Activated CD4-positive, alpha-beta memory T cell treated with anti-CD3 and anti-CD28 coated beads for 36 hours (primary cell): ENCODE results near the gene GGT5. TPM values are rescaled to one million over a fixed set of nuclear protein-coding genes. Genes with fewer than 3 reads are reported as not detected.
A peak's percentile ranks its signal among the peaks of the same experiment; 100 is the strongest.
"Not testable (repeated sequence)": the region's sequence is repeated elsewhere in the genome, so short reads cannot be mapped to it uniquely, and the experiment has no call there.

Experiments used
- CTCF ChIA-PET: fragments of 350-600 bp; sonication (Branson Sonifier 250); formaldehyde crosslinking; loops from one replicate; lab custom pipeline; 2021; ENCODE audit warnings: antibody characterized with exemption, inconsistent platforms; lab: Charles Lee
- POLR2A ChIA-PET: fragments of 350-600 bp; sonication (Branson Sonifier 250); formaldehyde crosslinking; loops from one replicate; lab custom pipeline; 2021; ENCODE audit warnings: antibody characterized with exemption; lab: Charles Lee
- DNase-seq: peaks from one replicate; pipeline ENCODE4 v3.0.0-alpha.2; 2020
- H3K27ac Mint-ChIP-seq: one replicate; pipeline ENCODE4 v1.8.0; 2021; ENCODE audit warnings: mixed read lengths
- H3K27me3 Mint-ChIP-seq: one replicate; pipeline ENCODE4 v1.8.0; 2021; ENCODE audit warnings: mixed read lengths
- H3K36me3 Mint-ChIP-seq: one replicate; pipeline ENCODE4 v1.8.0; 2021; ENCODE audit warnings: mixed read lengths
- H3K4me1 Mint-ChIP-seq: one replicate; pipeline ENCODE4 v1.8.0; 2021; ENCODE audit warnings: low read depth, mixed read lengths
- H3K4me3 Mint-ChIP-seq: one replicate; pipeline ENCODE4 v1.8.0; 2021; ENCODE audit warnings: mild to moderate bottlenecking, mixed read lengths
- H3K9me3 Mint-ChIP-seq: one replicate; pipeline ENCODE4 v1.8.0; 2021; ENCODE audit warnings: mixed read lengths
- intact Hi-C: fragments of 100-400 bp; cut with micrococcal nuclease; formaldehyde crosslinking; loops from one replicate; pipeline ENCODE4 v1.15.1; 2023
- total RNA-seq, 2 experiments: library from RNA; stranded (reverse); gene quantifications; one replicate each; pipeline ENCODE4 v1.2.3, GENCODE V29; 2021

Gene GGT5
- total RNA-seq, 2 experiments from 2014 or later = not detected

DNA sequence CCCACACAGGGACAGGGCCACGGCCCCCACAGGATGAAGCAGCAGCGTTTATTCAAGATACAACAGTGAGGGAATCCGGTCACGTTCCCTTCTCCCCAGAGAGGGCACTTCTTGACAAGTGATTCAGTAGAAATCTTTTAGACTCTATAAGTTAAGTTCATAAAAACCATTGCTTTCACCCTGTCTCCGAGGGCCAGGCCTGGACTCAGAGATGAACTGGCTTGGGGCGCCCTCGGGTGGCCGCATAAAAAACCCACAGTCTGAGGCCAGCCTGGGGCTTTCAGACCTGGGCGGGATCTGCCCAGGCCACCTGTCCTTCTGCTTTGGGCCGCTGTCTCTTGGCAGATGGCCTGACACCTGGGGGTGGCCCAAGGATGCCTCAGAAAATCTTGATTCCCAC is 14.6 kb upstream of the GGT5 start:
- H3K36me3 Mint-ChIP-seq, intact Hi-C loops, POLR2A ChIA-PET, CTCF ChIA-PET, H3K4me3 Mint-ChIP-seq, H3K9me3 Mint-ChIP-seq, H3K4me1 Mint-ChIP-seq, H3K27me3 Mint-ChIP-seq: not testable (repeated sequence)
- peak; percentile 82 for DNase-seq
- peak overlapping the region; percentile 28 for H3K27ac Mint-ChIP-seq

DNA sequence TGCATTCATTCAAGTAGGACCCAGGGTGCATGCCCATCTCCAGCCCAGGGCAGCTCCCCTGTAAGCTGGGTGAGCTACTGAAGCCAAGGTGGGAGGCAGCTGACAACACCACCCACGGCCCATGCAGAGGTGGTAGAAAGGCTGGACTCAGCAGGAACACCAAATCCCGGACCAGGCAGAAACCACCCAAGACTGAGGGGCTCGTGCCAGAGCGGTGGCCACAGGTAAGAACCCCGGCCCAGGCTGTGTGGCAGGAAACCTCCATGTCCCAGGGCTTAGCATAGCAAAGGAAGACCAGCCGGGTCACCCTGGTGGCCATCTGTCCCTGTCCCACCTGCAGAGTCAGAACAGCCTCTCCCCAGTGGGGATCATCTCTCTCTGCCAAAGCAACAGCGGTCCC is 11.9 kb upstream of the GGT5 start:
- POLR2A ChIA-PET, H3K27me3 Mint-ChIP-seq, H3K36me3 Mint-ChIP-seq, H3K4me3 Mint-ChIP-seq, H3K27ac Mint-ChIP-seq, H3K4me1 Mint-ChIP-seq, CTCF ChIA-PET, intact Hi-C loops, H3K9me3 Mint-ChIP-seq, DNase-seq: not testable (repeated sequence)

DNA sequence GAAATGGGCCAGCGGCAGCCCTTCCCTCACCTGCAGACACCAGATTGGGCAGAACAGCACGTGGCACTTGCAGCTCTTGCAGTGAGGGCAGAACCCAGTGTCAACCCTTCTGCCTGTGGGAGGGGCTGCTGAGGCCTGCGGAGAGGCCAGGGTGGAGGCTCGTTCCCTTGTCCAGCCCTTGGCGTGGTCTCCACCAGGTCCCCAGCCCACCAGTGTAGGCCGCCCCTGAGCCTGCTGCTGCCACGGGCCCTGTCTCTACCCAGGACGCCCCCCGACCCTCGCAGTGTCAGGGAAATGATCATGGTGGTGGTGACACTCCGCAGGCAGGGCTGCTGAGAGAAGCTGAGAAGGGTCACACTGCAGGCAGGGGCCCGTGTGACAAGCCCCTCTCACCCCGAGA is 11.3 kb upstream of the GGT5 start:
- H3K36me3 Mint-ChIP-seq, H3K4me1 Mint-ChIP-seq, DNase-seq, H3K27ac Mint-ChIP-seq, H3K9me3 Mint-ChIP-seq, intact Hi-C loops, CTCF ChIA-PET, H3K27me3 Mint-ChIP-seq, POLR2A ChIA-PET, H3K4me3 Mint-ChIP-seq: not testable (repeated sequence)

DNA sequence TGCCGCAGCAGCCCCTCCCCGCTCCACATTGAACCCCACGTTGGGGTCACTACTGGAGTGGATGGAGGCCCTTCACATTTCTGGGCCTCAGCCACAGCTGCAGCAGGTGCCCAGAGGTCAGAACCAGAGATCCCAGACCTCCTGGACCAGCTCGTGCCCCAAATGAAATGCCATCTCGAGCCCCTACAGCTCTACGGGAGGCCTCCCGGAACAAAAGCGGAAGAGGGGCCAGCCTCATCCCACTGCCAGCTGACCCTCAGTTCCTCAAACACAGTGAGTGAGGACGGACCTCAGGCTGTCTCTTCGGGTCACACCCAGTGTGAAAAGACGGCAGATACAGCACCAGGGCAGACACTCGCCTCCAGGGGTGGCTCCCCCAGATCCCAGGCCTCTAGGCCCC is 8.2 kb upstream of the GGT5 start:
- CTCF ChIA-PET, POLR2A ChIA-PET, H3K4me1 Mint-ChIP-seq, H3K27me3 Mint-ChIP-seq, H3K36me3 Mint-ChIP-seq, H3K9me3 Mint-ChIP-seq, H3K27ac Mint-ChIP-seq, H3K4me3 Mint-ChIP-seq, DNase-seq, intact Hi-C loops: not testable (repeated sequence)

DNA sequence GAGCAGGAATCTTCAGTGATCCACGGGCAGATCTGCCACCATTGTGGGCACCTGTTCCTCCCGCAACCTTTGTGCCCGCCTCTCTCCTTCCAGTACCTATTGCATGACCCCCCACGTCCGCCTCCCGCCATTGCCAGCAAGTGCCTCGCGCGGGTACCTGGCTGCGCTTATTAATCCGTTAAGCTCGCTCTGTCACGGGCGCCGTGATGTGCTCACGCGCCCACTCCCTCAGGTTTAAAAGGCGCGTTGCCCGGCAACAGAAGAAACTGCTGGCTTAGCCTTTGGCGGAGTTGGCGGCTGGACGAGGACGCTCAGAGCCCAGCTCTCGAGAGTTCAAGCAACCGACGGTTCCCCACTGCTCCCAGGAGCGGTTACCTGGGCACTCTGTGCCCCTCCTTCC is 6.4 kb upstream of the GGT5 start:
- H3K4me3 Mint-ChIP-seq, H3K27ac Mint-ChIP-seq, DNase-seq, H3K27me3 Mint-ChIP-seq, H3K36me3 Mint-ChIP-seq, H3K4me1 Mint-ChIP-seq, POLR2A ChIA-PET, H3K9me3 Mint-ChIP-seq, intact Hi-C loops, CTCF ChIA-PET: not testable (repeated sequence)

DNA sequence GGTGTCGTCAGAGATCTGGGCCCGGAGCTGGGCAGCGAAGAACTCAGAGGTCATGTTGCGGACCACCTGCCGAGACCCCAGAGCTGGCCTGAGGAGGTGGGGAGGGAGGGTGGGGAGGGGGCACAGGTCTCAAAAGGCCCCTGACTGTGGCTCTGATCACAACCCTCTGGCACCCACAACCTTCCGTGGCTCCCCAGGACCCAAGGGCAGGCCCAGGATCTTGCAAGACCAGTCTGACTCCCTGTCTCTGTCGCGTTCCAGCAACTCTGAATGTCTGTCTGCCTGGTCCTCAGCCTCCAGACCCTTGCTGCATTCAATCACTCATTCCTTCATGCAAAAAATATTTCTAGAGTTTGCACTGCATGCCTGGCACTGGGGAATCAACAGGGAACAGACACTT is 4.5 kb upstream of the GGT5 start:
- DNase-seq, CTCF ChIA-PET, H3K4me1 Mint-ChIP-seq, H3K9me3 Mint-ChIP-seq, intact Hi-C loops, H3K27me3 Mint-ChIP-seq, H3K4me3 Mint-ChIP-seq, POLR2A ChIA-PET, H3K36me3 Mint-ChIP-seq, H3K27ac Mint-ChIP-seq: not testable (repeated sequence)

DNA sequence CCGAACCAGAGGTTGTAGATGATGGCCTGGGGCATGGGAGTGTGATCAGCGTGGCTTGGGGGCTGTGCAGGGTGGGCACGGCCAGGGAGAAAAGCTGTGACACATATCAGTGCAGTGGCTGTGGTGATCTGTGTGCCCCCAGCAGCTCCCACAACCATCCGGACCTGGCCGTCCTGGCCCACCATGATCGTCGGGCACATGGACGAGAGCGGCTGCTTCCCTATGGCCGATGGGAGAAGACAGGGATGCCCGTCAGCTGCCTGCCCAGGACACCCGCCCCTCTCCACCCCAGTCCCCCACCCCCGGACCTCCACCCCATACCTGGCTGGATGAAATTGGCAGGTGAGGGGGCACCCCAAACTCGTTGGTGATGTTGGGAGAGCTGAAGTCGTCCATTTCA is 3.7 kb upstream of the GGT5 start:
- CTCF ChIA-PET, DNase-seq, POLR2A ChIA-PET, intact Hi-C loops, H3K27ac Mint-ChIP-seq, H3K36me3 Mint-ChIP-seq, H3K9me3 Mint-ChIP-seq, H3K27me3 Mint-ChIP-seq, H3K4me3 Mint-ChIP-seq, H3K4me1 Mint-ChIP-seq: not testable (repeated sequence)

DNA sequence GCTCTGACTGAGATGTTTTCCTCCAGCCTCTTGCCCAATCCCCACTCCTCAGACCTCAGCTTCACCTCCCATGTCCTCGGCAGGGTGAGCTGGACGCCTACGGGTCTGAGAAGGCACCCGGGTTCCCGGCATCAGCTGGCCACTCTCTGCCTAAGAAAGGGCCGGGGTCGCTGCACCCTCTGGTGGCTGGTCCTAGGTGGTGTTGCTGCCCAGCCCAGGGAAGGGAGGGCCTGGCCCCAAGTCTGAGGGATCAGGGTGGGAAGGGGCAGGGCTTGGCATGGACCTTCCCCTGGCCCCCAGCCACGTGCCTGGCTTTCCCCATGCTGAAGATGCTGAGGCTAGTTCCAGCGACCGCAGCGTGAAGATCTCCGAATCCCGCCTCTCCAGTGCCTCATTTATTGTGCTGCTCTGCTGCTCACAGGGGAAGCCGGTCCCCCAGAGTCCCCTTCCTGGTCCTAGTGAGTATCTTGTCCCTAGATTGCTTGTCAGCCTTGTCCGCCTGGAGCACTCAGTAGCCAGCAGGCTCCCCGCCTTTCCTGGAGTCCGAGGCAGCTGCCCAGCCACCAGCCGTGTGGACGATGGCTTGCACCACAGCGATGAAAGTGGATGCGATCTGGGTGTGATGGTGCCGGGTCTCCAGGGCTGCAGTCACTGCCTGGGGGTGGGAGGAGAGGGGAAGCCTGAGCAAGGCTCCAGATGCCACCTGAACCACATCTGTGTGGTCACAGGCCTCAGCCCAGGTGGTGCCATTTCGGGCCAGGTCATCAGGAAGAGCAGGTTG is 2.9 kb upstream of the GGT5 start:
- H3K4me3 Mint-ChIP-seq = no peak overlapping the region
- intact Hi-C loops = no loop called here
- H3K36me3 Mint-ChIP-seq = no peaks in the 10 kb centered on the region
- no peak overlapping the region for H3K27ac Mint-ChIP-seq
- POLR2A ChIA-PET = no interaction called here
- CTCF ChIA-PET = interaction anchor here (0.6 to 1.1 kb wide), 8 partner anchors 28 to 292 kb away, joined by 3 to 4 read pairs (median 3); no protein-coding TSS in a partner anchor
- no peaks in the 10 kb centered on the region for H3K9me3 Mint-ChIP-seq
- no peaks in the 10 kb centered on the region for H3K27me3 Mint-ChIP-seq
- H3K4me1 Mint-ChIP-seq = peaks cover 14% of the 10 kb centered on the region
- peak; percentile 70 for DNase-seq

DNA sequence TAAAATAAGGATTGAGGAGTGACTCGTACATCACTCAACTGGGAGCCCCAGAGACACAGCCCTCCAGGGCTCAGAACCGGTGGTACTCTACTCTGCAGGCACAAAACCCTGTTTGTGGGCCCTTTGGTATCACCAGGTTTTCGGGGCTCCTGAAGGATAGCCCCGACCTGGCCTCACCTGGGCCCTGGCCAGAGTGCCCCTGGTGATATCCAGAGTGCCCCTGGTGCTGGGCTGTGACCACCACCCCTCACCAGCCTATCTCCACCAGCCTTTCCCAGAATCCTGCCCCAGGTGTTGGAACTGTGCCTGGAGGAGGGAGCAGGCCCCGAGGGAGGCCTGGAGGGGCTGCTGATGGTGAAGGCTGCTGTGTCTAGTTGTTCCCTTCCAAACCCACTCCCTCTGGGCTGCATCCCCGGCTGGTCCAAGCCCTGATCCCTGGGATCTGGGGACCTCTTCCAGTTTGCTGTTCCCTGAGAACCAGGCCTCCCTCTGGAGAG is 2.2 kb upstream of the GGT5 start:
- H3K27me3 Mint-ChIP-seq = no peaks in the 10 kb centered on the region

DNA sequence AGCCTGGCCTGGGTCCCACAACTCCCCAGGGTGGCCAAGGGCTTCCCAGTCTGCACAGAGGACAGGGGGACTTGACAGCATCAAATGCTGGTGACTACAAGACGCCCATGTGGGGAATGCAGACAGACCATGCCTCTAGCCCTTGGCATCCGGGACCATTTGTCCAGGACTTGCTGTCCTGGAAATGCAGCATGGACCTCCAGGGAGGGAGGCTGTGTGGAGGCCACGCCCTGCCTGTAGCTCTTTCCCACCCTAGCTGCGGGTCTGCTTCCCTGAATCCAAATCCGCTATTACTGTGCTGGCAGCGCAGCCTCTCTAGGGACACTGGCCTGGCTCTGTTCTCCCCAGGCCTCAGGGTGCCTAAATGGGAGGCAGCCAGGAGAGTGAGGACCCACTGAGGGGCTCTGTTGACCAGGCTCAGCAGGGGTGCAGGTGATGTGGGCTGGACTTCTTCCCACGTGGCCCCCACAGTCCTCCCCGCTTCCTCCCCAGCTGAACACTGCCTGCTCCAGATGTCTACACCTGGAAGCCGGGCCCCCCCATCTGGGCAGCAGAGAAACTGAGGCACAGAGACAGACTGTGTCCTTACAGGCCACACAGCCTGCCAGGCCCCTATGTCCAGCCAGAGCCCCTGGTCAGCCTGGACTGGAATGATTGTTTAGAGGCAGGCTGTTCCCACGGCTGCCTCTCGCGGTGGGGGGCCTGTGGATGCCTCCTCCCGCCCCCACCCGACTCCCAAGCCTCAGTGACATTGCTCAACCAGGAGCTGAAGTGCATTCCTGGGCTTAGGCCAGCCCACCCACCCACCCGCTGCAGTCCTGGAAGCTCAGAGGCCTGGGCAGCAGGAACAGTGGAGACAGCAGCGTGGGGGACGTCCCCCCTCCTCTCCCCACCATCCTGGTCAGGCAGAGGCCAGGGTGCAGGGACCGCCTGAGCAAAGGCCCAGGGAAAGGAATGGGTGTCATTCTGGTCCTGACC is 991 bp upstream of the GGT5 start:
- H3K4me3 Mint-ChIP-seq, intact Hi-C loops, H3K27me3 Mint-ChIP-seq, POLR2A ChIA-PET, H3K9me3 Mint-ChIP-seq, H3K27ac Mint-ChIP-seq, H3K36me3 Mint-ChIP-seq, DNase-seq: not testable (repeated sequence)
- H3K4me1 Mint-ChIP-seq = peaks cover 29% of the 10 kb centered on the region
- CTCF ChIA-PET = interaction anchor here (1.3 kb wide), 1 partner anchor 56 kb away, joined by 3 read pairs; no protein-coding TSS in a partner anchor

More for the DNA sequence above, 2.2 kb upstream of the GGT5 start:
- Mint-ChIP-seq H3K4me1 (peaks cover 21% of the 10 kb centered on the region), H3K9me3 (no peaks in the 10 kb centered on the region), H3K36me3 (no peaks in the 10 kb centered on the region), H3K4me3 (no peak overlapping the region), H3K27ac (no peak overlapping the region)
- no peak for DNase-seq
- intact Hi-C loops = no loop called here
- POLR2A ChIA-PET = no interaction called here
- CTCF ChIA-PET = interaction anchor here (0.6 to 1.1 kb wide), 7 partner anchors 28 to 95 kb away, joined by 3 to 4 read pairs (median 3); no protein-coding TSS in a partner anchor

DNA sequence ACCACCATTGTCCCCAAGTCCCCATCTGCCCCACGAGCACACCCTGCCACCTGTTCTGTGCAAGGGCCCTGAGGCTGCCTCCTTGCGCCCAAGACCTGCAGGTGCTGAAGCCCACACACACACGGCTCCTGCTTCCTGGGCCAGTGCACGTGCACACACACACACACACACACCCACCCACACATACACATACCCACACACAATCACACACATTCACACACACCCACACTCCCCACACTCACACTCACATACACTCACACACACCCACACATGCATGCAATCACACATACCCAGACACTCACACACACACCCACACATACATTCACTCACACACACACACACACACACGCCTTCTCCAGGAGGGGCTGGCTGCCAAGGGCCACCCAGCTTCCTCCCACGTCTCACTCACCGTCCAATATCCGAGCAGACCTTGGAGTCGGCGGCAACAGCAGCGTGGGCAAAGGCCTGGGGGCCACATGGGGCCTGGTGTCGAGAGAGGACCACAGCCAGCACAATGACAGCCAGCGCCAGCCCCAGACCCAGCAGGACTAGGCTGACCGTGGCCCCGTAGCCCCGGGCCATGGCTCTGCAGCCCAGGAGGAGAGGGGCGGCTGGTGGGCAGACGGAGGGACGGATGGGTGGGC is 616 bp downstream of the GGT5 start:
- no peak overlapping the region for H3K4me3 Mint-ChIP-seq

DNA sequence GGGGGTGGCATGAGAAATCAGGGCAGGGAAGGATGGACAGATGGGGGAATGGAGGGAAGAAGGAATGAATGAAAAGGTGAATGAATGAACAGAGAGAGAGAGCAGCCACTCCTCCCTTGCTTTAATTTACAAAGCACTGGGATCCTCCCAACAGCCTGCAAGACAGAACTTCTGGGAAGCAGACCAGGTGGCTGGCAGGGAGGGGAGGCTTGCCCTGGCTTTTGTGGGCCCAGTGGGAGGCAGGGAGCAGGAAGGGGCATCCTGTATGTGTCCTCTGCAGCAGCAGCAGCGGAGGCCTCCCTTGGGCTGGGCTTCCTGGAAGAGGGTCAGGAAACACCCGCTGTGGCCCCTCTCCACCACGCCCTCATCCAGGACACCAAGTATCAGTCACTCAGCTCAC is 1.5 kb downstream of the GGT5 start:
- H3K27me3 Mint-ChIP-seq, intact Hi-C loops: not testable (repeated sequence)
- CTCF ChIA-PET = interaction anchor here (1.1 to 1.5 kb wide), 2 partner anchors 12 to 156 kb away, joined by 3 to 8 read pairs; no protein-coding TSS in a partner anchor

More for the DNA sequence above, 616 bp downstream of the GGT5 start:
- Mint-ChIP-seq H3K27me3 (no peaks in the 10 kb centered on the region), H3K4me1 (peaks cover 29% of the 10 kb centered on the region), H3K36me3 (no peaks in the 10 kb centered on the region), H3K27ac (peak overlapping the region; percentile 5), H3K9me3 (no peaks in the 10 kb centered on the region)
- DNase-seq = no peak
- POLR2A ChIA-PET = no interaction called here
- CTCF ChIA-PET = interaction anchor here (1.3 kb wide), 1 partner anchor 54 kb away, joined by 3 read pairs; no protein-coding TSS in a partner anchor
- intact Hi-C loops = no loop called here

More for the DNA sequence above, 1.5 kb downstream of the GGT5 start:
- POLR2A ChIA-PET, H3K27ac Mint-ChIP-seq, H3K36me3 Mint-ChIP-seq, H3K9me3 Mint-ChIP-seq, H3K4me3 Mint-ChIP-seq: not testable (repeated sequence)
- H3K4me1 Mint-ChIP-seq = peaks cover 29% of the 10 kb centered on the region
- DNase-seq = peak; percentile 27
